Measurements from ENCODE around the gene ITM2B. TPM values are rescaled to one million over a fixed set of nuclear protein-coding genes. Genes with fewer than 3 reads are reported as not detected.

The ITM2B gene
- total and polyA plus RNA-seq, 10 of the 15 experiments (the other 5 are each of a cell fraction or from before 2014, with no cell fraction given) = 2.5 to 18.1 (median 4.9) TPM

GRCh38 chr13:48216204-48216711, 16.7 kb upstream of the ITM2B start:
- no peak overlapping the region for H3K4me2 ChIP-seq (ENCODE audit: control insufficient read depth, insufficient read depth)
- DNase-seq (ENCODE audit: low read depth, low spot score) (no peak), FAIRE-seq (no peak), ATAC-seq (no peak)
- no peak overlapping the region for H3K27ac ChIP-seq (ENCODE audit: control insufficient read depth, insufficient read depth)
- ChIA-PET SMC1A (ENCODE audit: uncharacterized antibody, unreplicated experiment) (no interaction called here), CTCF (no interaction called here), POLR2A (no interaction called here), RAD21 (ENCODE audit: unreplicated experiment) (no interaction called here)
- H3K9me3 ChIP-seq (replicated peaks; ENCODE audit: control insufficient read depth, insufficient read depth, low read length) = no peaks in the 10 kb centered on the region; the same call in 2 of the 3 replicates
- intact Hi-C loops (cut with micrococcal nuclease; ENCODE audit: unreplicated experiment) (no loop called here), in situ Hi-C loops (cut with MboI) (no loop called here)
- H3K9ac ChIP-seq (ENCODE audit: control insufficient read depth, insufficient read depth, low read length) = no peak overlapping the region
- no peak overlapping the region for H2AFZ ChIP-seq (ENCODE audit: control insufficient read depth, low read depth, low read length)
- H3K36me3 ChIP-seq (ENCODE audit: control insufficient read depth in 2 of 2, insufficient read depth in 2 of 2, low read length in 1 of 2) = no peaks in the 10 kb centered on the region
- H3K27me3 ChIP-seq (replicated peaks in 1 of 2; ENCODE audit: control insufficient read depth in 2 of 2, insufficient read depth in 2 of 2, low read length in 1 of 2) = peaks cover 0 to 2% of the 10 kb centered on the region in 2 experiments; a peak in 1 of 4 replicates
- no peaks in the 10 kb centered on the region for H3K79me2 ChIP-seq (ENCODE audit: control insufficient read depth, insufficient read depth, low read length)
- BruUV-seq (replicated peaks) = no TSS peak
- H3K4me3 ChIP-seq = no peak overlapping the region
- H3K4me1 ChIP-seq (ENCODE audit: control insufficient read depth, insufficient read depth, low read length) = no peaks in the 10 kb centered on the region
- no peaks in the 10 kb centered on the region for H4K20me1 ChIP-seq (ENCODE audit: control insufficient read depth, insufficient read depth)
- TF ChIP-seq NFXL1 (IDR thresholded peaks at IDR 0.05; ENCODE audit: borderline replicate concordance) (no peak), DPF2 (IDR thresholded peaks at IDR 0.05) (no peak), CBX5 (IDR thresholded peaks at IDR 0.05; ENCODE audit: low read depth) (no peak), RBBP5 (conservative IDR thresholded peaks at IDR 0.05) (no peak), RAD51 (IDR thresholded peaks at IDR 0.05) (no peak), NFYB (IDR thresholded peaks at IDR 0.05; ENCODE audit: insufficient read depth, low read depth, low read length) (no peak), SKIL (IDR thresholded peaks at IDR 0.05; ENCODE audit: low read depth, poor library complexity, severe bottlenecking) (no peak), PML (IDR thresholded peaks at IDR 0.05; ENCODE audit: low read length) (no peak), ATF3 (IDR thresholded peaks at IDR 0.05; ENCODE audit: borderline replicate concordance, extremely low read depth, low read depth, low read length) (no peak), E2F4 (IDR thresholded peaks at IDR 0.05; ENCODE audit: low read depth, low read length) (no peak), NFIC (IDR thresholded peaks at IDR 0.05; ENCODE audit: low read depth, low read length) (no peak)
- 46% methylated on average over 2 of the region's 2 CpGs for WGBS (ENCODE audit: insufficient coverage, insufficient replicate concordance, low lambda C conversion rate, missing lambda C conversion rate)

All from GM12878 (cell line).